Fibroblast of mammary gland (primary cell): ENCODE data around the gene MAN2B1.

ENCODE experiments used
- DNase-seq: peaks from one replicate; pipeline ENCODE4 v3.0.0-alpha.2; 2010; ENCODE audit warnings: low read depth
- H3K4me3 ChIP-seq: 2 replicates; pipeline ENCODE4 v1.5.1; 2011; ENCODE audit warnings: low read depth, mild to moderate bottlenecking, low read length, moderate library complexity; ENCODE audit not compliant: control insufficient read depth
- TF ChIP-seq, protein P1 (sequence below): conservative IDR thresholded peaks from 2 replicates; pipeline ENCODE4 v1.5.1; 2011; ENCODE audit warnings: low read depth, low read length, inconsistent platforms; ENCODE audit not compliant: control insufficient read depth, insufficient read depth

The MAN2B1 gene

DNA sequence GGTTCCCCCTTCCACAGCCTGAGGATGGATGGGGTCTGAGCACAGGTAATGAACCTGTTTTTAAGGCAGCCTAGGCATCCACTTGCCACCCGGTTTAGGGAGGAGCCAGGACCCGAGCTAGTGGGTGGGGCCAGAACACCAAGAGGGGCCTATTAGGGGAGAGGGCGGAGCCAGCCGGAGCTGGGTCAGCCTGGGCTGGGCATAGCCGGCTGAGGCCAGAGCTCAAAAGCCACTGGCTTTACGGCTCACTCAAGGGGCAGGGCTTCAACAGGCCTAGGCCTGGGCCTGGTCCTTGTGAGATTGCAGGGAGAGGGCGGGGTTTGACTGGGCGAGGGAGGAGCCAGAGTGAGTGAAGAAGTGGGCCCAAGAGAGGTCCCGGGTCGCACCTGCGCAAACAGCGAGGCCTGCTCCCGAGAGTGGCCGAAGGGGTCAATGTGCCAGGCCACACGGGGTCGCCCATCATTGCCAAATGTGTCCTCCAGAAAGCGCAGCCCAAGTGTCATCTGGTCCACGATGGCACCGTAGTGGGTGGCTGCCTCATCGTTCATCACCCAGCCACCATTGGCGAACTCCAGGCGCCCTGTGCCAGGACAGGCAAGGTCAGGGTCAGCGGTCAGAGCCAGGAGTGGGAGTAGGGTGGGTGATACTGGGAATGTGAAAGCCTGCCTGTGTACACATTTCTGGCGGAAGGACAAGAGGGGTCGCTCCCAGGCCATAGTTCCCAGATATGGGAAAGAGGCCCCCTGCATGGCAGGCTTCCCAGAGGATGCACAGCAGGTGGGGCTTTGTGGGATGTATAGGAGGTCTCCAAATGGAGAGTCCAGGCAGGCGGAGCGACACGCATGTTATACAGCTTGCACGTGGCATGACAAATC lies 1.9 kb downstream of the MAN2B1 start:
- TF ChIP-seq, protein P1, sequence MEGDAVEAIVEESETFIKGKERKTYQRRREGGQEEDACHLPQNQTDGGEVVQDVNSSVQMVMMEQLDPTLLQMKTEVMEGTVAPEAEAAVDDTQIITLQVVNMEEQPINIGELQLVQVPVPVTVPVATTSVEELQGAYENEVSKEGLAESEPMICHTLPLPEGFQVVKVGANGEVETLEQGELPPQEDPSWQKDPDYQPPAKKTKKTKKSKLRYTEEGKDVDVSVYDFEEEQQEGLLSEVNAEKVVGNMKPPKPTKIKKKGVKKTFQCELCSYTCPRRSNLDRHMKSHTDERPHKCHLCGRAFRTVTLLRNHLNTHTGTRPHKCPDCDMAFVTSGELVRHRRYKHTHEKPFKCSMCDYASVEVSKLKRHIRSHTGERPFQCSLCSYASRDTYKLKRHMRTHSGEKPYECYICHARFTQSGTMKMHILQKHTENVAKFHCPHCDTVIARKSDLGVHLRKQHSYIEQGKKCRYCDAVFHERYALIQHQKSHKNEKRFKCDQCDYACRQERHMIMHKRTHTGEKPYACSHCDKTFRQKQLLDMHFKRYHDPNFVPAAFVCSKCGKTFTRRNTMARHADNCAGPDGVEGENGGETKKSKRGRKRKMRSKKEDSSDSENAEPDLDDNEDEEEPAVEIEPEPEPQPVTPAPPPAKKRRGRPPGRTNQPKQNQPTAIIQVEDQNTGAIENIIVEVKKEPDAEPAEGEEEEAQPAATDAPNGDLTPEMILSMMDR: no peak
- DNase-seq: peak; percentile 35
- H3K4me3 ChIP-seq: no peak overlapping the region

DNA sequence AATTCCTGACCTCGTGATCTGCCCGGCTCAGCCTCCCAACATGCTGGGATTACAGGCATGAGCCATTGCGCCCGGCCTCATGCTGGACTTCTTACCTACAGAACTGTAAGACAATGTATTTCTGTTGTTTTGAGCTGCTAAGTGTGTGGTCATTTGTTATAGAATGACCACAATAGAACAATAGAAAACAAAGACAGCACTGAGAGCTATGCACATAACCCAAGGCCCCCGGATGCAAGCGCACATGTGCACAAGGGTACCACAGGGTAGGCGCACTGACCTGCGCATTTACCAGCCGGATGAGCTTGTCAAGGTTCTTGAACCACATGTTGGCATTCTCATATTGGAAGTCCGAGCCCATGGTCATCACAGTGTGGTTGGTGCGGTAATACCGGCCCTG lies 5.6 kb downstream of the MAN2B1 start:
- TF ChIP-seq, protein P1: no peak
- no peak overlapping the region for H3K4me3 ChIP-seq
- DNase-seq: no peak

DNA sequence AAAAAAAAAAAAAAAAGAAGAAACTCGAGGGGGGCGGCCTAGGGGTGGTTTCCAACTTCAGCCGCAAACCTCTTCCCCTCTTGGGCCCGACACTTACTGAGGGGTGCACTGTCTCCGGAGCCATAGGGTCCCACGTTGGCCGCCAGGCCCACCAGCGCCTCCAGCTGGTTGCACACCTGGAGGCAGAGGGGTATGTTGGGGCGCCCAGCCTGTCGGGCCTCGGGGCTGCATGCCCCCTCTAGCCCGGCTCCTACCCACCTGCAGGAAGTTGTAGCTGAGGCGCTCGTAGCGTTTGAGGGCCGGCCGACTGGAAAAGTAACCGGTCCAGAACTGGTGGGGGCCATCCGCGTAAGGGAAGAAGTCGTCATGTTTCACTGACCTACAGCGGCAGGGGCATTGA lies 8.6 kb downstream of the MAN2B1 start:
- TF ChIP-seq, protein P1: no peak
- no peak overlapping the region for H3K4me3 ChIP-seq
- DNase-seq: no peak

DNA sequence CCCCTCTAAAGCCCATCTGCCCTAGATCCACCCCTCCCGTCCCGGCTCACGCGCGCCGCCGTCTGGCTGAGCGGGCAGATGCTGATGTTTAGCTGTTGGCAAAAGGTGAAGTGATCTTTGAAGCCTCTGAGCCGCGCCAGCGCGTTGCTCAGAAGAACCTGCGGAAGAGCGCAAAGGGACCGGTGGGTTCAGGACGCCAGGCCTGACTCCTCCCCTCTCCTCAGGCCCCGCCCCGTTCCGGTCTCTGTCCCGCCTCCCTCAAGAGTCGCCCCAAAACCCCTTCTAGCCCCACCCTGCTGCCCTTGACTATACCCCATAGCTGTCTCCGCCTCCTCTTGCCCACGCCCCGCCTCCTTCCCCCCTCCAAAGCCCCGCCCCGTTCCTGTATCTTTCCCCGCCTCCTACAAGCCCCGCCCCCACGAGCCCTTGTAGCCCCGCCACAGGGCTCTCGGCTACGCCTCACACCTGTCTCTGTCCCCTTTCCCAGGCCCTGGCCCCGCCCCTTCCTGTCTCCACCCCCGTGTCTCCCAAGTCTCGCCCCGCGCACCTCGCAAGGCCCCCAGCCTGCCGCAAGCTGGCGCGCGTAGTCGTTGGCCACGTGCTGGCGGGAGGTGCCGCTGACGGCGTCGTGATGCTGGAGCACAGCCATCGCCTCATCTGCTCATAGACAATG lies 9.5 kb downstream of the MAN2B1 start:
- H3K4me3 ChIP-seq: no peak overlapping the region
- no peak for DNase-seq
- TF ChIP-seq, protein P1: no peak

DNA sequence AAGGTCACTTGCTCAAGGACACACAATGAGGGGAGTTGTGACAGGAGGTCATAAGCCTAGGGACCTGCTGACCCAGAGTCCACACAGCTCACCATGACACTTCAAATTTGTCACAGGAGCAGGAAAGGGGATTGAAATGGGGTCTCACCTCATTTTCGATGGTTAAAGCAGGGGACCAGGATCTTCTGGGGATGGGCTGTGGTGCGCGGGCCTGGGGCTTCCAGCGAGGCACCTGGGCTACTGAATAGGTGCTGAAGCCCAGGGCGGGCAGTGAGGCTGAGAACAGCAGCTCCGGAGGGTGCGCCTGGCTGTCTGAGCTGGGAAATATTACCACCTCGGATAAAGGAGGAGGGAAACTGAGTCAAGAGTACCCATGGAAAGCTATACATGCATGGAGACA lies 11.0 kb downstream of the MAN2B1 start:
- no peak overlapping the region for H3K4me3 ChIP-seq
- TF ChIP-seq, protein P1: no peak
- no peak for DNase-seq

DNA sequence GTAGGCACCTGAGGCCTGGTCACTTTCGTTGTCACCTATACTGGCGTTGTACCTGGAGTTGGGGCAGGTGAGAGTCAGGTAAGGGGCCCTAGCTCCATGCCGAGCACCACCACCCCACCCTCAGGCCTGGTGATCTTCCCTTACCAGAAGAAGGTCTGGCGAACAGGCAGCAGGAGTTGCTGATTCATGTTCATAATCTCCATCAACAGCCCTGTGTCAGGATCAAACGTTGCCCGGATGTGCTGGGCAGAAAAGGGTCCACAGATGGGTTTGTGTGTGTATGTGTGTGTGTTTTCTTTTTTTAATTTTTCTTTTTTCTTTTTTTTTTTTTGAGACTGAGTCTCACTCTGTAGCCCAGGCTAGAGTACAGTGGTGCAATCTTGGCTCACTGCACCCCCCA lies 14.3 kb downstream of the MAN2B1 start:
- no peak for DNase-seq
- TF ChIP-seq, protein P1: no peak
- no peak overlapping the region for H3K4me3 ChIP-seq

DNA sequence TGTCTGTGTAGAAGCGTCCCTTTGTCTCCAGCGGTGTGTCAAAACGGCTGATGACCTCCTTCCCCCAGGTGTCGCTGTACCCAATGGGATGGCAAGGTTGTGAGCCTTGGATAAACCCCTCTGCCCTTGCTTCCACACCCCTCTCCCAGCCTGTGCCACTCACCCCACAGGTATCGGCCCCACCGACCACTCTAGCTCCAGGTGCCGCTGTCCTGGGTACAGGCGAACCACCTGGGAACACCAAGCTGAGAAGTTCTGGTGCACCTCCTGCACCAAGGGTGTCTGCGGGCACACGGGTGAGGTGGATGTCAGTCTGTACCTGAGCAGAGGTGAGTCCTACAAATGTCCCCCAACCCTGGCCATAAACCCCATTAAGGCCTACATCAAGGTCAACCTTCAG lies 16.6 kb downstream of the MAN2B1 start:
- no peak for DNase-seq
- H3K4me3 ChIP-seq: no peak overlapping the region
- TF ChIP-seq, protein P1: no peak
